Measurements from ENCODE around the gene THY1.

Gene THY1

DNA sequence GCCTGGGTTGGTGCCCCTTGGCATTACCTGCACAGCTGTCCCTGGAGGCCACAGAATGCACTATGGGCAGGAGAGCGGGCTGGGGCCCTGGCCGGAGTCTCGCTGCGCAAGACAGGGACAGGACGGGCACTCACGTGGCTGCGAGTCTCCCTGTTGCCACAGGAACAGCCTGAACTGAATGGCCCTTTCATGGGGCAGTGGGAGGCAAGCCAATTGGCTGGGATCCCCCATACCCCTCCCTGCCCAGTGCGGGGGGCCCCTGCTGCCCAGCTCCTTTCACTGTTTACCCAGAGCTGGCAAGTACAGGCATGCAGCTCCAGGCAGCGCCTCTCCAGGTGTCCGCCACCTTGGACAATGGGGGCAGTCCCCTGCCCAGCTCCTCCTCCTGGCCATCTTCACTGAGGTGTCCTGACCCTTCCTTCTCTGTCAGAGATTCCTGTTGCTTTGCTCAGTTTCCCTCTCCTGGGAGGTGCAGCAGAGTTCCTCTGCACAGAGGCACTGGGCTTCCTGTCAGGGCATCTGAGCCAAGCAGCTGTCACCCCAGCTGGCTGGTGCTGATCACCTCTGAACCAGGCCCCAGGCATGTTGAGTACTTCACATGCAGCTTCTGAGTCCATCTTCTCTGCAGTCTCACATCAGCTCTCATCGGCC lies 46.6 kb downstream of the THY1 start:
- TF ChIP-seq, protein P1, sequence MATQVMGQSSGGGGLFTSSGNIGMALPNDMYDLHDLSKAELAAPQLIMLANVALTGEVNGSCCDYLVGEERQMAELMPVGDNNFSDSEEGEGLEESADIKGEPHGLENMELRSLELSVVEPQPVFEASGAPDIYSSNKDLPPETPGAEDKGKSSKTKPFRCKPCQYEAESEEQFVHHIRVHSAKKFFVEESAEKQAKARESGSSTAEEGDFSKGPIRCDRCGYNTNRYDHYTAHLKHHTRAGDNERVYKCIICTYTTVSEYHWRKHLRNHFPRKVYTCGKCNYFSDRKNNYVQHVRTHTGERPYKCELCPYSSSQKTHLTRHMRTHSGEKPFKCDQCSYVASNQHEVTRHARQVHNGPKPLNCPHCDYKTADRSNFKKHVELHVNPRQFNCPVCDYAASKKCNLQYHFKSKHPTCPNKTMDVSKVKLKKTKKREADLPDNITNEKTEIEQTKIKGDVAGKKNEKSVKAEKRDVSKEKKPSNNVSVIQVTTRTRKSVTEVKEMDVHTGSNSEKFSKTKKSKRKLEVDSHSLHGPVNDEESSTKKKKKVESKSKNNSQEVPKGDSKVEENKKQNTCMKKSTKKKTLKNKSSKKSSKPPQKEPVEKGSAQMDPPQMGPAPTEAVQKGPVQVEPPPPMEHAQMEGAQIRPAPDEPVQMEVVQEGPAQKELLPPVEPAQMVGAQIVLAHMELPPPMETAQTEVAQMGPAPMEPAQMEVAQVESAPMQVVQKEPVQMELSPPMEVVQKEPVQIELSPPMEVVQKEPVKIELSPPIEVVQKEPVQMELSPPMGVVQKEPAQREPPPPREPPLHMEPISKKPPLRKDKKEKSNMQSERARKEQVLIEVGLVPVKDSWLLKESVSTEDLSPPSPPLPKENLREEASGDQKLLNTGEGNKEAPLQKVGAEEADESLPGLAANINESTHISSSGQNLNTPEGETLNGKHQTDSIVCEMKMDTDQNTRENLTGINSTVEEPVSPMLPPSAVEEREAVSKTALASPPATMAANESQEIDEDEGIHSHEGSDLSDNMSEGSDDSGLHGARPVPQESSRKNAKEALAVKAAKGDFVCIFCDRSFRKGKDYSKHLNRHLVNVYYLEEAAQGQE (IDR thresholded peaks at IDR 0.05; ENCODE audit: low read depth) = no peak
- TF ChIP-seq TCF12 (IDR thresholded peaks at IDR 0.05; ENCODE audit: low read depth) (no peak), NFIC (IDR thresholded peaks at IDR 0.05) (no peak), EP300 (IDR thresholded peaks at IDR 0.05; ENCODE audit: borderline replicate concordance) (no peak), CEBPB (IDR thresholded peaks at IDR 0.05) (no peak), EGR1 (IDR thresholded peaks at IDR 0.05) (no peak), YY1 (IDR thresholded peaks at IDR 0.05; ENCODE audit: low read depth) (no peak), FOXM1 (IDR thresholded peaks at IDR 0.05; ENCODE audit: borderline replicate concordance, low read depth) (no peak), ZBTB7A (IDR thresholded peaks at IDR 0.05; ENCODE audit: low read depth) (no peak), RAD21 (IDR thresholded peaks at IDR 0.05; ENCODE audit: low read depth) (no peak), TAF1 (IDR thresholded peaks at IDR 0.05; ENCODE audit: low read depth) (no peak), TEAD4 (IDR thresholded peaks at IDR 0.05) (no peak), CREB1 (IDR thresholded peaks at IDR 0.05; ENCODE audit: low read depth) (no peak)
- TF ChIP-seq, protein P2, sequence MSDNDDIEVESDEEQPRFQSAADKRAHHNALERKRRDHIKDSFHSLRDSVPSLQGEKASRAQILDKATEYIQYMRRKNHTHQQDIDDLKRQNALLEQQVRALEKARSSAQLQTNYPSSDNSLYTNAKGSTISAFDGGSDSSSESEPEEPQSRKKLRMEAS (IDR thresholded peaks at IDR 0.05) = no peak
- TF ChIP-seq, protein P3, sequence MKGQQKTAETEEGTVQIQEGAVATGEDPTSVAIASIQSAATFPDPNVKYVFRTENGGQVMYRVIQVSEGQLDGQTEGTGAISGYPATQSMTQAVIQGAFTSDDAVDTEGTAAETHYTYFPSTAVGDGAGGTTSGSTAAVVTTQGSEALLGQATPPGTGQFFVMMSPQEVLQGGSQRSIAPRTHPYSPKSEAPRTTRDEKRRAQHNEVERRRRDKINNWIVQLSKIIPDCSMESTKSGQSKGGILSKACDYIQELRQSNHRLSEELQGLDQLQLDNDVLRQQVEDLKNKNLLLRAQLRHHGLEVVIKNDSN (IDR thresholded peaks at IDR 0.05) = no peak

DNA sequence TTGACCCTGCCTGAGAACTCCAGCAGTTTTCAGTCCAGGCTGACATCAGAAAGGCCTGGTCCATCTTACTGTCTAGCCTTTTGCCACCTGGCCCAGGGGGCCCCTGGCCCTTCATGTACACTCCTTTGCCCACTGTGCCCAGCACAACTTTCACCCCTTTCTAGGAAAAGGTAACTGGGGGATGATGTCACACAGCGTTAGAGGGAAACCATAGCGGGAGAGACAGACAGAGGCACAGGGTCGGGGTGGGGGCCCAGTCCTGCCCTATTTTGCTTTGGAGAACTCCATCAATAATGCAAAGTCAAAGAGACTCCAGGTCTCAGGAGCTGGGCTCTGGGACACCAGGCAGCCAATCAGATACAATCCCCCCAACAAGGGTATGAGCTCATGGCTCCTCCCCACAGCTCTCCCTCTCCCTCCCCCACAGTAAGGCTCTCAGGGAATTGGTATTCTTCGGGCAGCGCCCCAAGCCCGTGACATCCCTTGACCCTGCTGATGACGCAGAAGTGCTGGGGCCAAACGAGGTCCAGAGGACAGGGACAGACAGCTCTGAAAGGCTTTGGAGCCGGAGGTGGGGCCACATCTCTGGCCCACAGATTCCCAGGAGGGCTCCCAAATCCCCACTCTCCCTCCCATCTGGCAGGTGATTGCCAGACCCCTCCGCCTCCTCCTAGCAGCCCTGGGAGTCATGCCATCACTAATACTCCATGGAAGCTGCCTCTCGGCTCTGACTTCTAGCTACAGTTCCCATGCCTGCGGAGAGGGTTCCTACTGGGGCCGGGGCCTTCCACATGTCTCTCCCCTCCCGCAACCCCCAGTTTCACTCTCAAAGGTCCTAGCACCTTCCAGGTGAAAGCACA lies 47.4 kb downstream of the THY1 start:
- TF ChIP-seq TAF1 (IDR thresholded peaks at IDR 0.05; ENCODE audit: low read depth) = no peak
- TF ChIP-seq TCF12 (IDR thresholded peaks at IDR 0.05; ENCODE audit: low read depth) = no peak
- no peak for TF ChIP-seq EP300 (IDR thresholded peaks at IDR 0.05; ENCODE audit: borderline replicate concordance)
- no peak for TF ChIP-seq CREB1 (IDR thresholded peaks at IDR 0.05; ENCODE audit: low read depth)
- no peak for TF ChIP-seq TEAD4 (IDR thresholded peaks at IDR 0.05)
- TF ChIP-seq YY1 (IDR thresholded peaks at IDR 0.05; ENCODE audit: low read depth) = no peak
- TF ChIP-seq, protein P1 (IDR thresholded peaks at IDR 0.05; ENCODE audit: low read depth) = no peak

DNA sequence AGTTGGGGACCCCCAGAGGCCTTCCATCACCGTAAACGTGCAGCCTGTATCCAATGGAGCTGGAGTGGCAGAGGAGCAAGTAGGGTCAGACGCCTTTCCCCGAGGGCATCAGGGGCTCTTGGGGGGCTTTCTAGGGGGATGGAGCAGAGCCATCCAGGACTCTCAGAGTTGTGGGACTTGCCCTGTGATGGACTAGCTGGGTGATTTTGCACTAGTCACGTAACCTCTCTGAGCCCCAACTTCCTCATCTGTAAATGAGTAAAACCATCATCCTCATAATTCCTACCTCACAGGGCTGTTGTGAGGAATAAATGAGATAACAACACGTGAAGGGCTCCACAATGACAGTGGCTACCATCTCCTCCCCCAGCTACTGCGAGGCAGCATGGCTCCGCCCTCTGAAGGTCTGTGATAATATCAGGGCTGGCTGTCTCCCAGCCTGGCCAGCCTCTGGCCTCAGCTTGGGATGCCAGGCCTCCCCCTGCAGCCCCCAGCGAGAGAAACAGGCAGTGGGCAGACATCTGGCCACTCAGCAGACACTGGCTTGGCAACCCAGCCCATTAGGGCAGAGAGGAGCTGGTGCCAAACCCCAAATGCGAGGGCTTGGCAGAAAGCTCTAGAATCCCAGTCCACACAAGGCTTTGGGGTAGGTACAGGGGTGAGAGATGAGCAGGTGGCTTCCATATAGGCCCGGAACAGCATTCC lies 48.2 kb downstream of the THY1 start:
- TF ChIP-seq TAF1 (IDR thresholded peaks at IDR 0.05; ENCODE audit: low read depth) (no peak), NFIC (IDR thresholded peaks at IDR 0.05) (no peak), ZBTB7A (IDR thresholded peaks at IDR 0.05; ENCODE audit: low read depth) (no peak), CREB1 (IDR thresholded peaks at IDR 0.05; ENCODE audit: low read depth) (no peak), RAD21 (IDR thresholded peaks at IDR 0.05; ENCODE audit: low read depth) (no peak), YY1 (IDR thresholded peaks at IDR 0.05; ENCODE audit: low read depth) (no peak), FOXM1 (IDR thresholded peaks at IDR 0.05; ENCODE audit: borderline replicate concordance, low read depth) (no peak)
- TF ChIP-seq, protein P3 (IDR thresholded peaks at IDR 0.05) = no peak
- TF ChIP-seq, protein P2 (IDR thresholded peaks at IDR 0.05) = no peak

DNA sequence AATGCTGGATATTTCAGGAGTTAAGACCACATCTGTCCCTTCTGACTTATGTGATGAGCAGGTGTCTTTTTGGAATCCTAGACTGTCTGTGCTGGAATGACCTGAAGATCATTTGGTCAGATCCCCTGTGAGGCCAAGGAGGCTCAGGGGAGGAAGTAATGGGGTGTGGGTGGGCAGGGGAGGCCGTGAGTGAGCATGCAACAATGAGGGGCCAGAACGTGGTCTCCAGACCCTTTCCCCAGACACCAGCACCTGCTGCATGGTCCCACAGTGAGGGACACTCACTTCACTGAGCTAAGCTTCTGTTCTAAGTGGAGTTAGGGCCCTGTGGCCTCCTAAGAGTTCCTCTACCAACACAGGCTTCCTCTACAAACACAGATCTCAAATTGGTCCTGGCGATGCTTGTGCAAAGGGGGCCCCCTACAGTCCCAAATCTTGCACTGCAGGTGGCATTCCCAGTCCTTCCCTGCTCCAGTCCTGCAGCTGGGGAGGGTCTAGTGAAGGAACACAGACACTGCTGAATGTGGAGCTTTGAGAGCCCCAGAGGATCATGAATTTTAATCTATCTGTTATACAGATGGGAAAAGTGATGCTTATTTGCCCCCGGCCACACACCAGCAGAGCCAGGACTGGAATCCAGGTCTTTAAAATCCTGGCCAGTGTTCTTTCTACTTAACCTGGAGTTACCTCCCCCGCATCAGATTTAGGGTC lies 48.9 kb downstream of the THY1 start:
- TF ChIP-seq RAD21 (IDR thresholded peaks at IDR 0.05; ENCODE audit: low read depth) (peak; percentile 96), CREB1 (IDR thresholded peaks at IDR 0.05; ENCODE audit: low read depth) (no peak)
